K562 (cell line): ENCODE measurements around the gene RUFY2. TPM values are rescaled to one million over a fixed set of nuclear protein-coding genes. Genes with fewer than 3 reads are reported as not detected.

ENCODE experiments used
- ELF4 ChIP-seq: fragments of 450-650 bp; formaldehyde crosslinking; IDR thresholded peaks from 2 replicates; pipeline ENCODE4 v1.4.0; 2022; ENCODE audit warnings: missing genetic modification characterization
- EP400 ChIP-seq: fragments of 450-650 bp; IDR thresholded peaks from 2 replicates; pipeline ENCODE4 v1.6.1; 2017; ENCODE audit warnings: antibody characterized with exemption, mild to moderate bottlenecking, moderate library complexity
- FOXM1 ChIP-seq, 2 experiments: fragments of 450-650 bp in 1 of 2; sonication (generic) in 1 of 2; formaldehyde crosslinking in 1 of 2; IDR thresholded peaks; 2 replicates each; pipeline versions ENCODE4 v1.6.1 to v1.9.0; 2017 to 2022; ENCODE audit warnings: low read depth in 2 of 2, mild to moderate bottlenecking in 2 of 2, missing genetic modification reagents in 1 of 2, moderate library complexity in 1 of 2
- HNRNPK ChIP-seq: fragments of 200-400 bp; formaldehyde crosslinking; IDR thresholded peaks from one replicate; pipeline ENCODE4 v1.6.1; 2018; ENCODE audit warnings: mild to moderate bottlenecking, low read depth, low read length; ENCODE audit not compliant: poor library complexity, severe bottlenecking
- KLF10 ChIP-seq: fragments of 250-450 bp; sonication (Bioruptor Pico); IDR thresholded peaks from 2 replicates; pipeline ENCODE4 v1.6.1; 2021; ENCODE audit warnings: matching md5 sums
- L3MBTL2 ChIP-seq: fragments of 450-650 bp; IDR thresholded peaks from 2 replicates; pipeline ENCODE4 v1.6.1; 2016; ENCODE audit warnings: mild to moderate bottlenecking, moderate library complexity
- NCOA6 ChIP-seq: fragments of 450-650 bp; IDR thresholded peaks from 2 replicates; pipeline ENCODE4 v1.6.1; 2017; ENCODE audit warnings: mild to moderate bottlenecking
- NONO ChIP-seq, 2 experiments: fragments of 200-400 bp in 1 of 2; fragments of 450-650 bp in 1 of 2; formaldehyde crosslinking in 1 of 2; IDR thresholded peaks; 2 replicates each; pipeline ENCODE4 v1.6.1; 2017; ENCODE audit warnings: low read depth in 2 of 2, mild to moderate bottlenecking in 2 of 2, moderate library complexity in 2 of 2, low read length in 1 of 2
- RBBP5 ChIP-seq: fragments of 200-600 bp; sonication (generic); IDR thresholded peaks from 2 replicates; pipeline ENCODE4 v1.6.1; 2012; ENCODE audit warnings: borderline replicate concordance, mild to moderate bottlenecking, low read length, control low read depth, inconsistent platforms; ENCODE audit not compliant: insufficient read depth, poor library complexity, severe bottlenecking
- ZC3H11A ChIP-seq: IDR thresholded peaks from 2 replicates; pipeline ENCODE4 v1.6.1; 2012; ENCODE audit warnings: low read depth, low read length, improper control_type of control experiment
- ZFX ChIP-seq: sonication (generic); formaldehyde crosslinking; IDR thresholded peaks from 2 replicates; pipeline ENCODE4 v1.8.0; 2022; ENCODE audit warnings: mild to moderate bottlenecking, missing genetic modification reagents, moderate library complexity
- polyA plus RNA-seq, 8 experiments: library from polyadenylated mRNA; depleted of rRNA in 4 of 8; stranded (reverse) in 5 of 8; unstranded in 3 of 8; fragments of >200 nt; fragmentation: Nextera tagmentation in 2 of 8; fragmentation: Illumina TruSeq in 1 of 8; extraction: Ambion mirVana in 2 of 8; extraction: Trizol in 1 of 8; gene quantifications; 2 replicates each; pipeline versions ENCODE4 v1.2.1 to v1.2.3, GENCODE V29; 2011 to 2014; ENCODE audit warnings: inconsistent platforms in 1 of 8, missing spikeins in 1 of 8
- total RNA-seq, 7 experiments: library from RNA; depleted of rRNA in 6 of 7; stranded (reverse); fragments of >200 nt in 6 of 7; fragmentation: Illumina TruSeq in 2 of 7; extraction: Trizol in 2 of 7; gene quantifications; 2 replicates each; pipeline versions ENCODE4 v1.2.1 to v1.2.3, GENCODE V29; 2011 to 2021; ENCODE audit warnings: low replicate concordance in 1 of 7
- TF ChIP-seq, protein P1 (sequence below): fragments of 450-650 bp; IDR thresholded peaks from 2 replicates; pipeline ENCODE4 v1.6.1; 2016; ENCODE audit warnings: mild to moderate bottlenecking, moderate library complexity
- TF ChIP-seq, protein P2 (sequence below): IDR thresholded peaks from 2 replicates; pipeline ENCODE4 v1.6.1; 2014; ENCODE audit warnings: antibody characterized with exemption

Gene RUFY2
- total and polyA plus RNA-seq, 9 of the 15 experiments (the other 6 are each of a cell fraction or from before 2014, with no cell fraction given), result 3.7 to 20.1 (median 12.6) TPM

DNA sequence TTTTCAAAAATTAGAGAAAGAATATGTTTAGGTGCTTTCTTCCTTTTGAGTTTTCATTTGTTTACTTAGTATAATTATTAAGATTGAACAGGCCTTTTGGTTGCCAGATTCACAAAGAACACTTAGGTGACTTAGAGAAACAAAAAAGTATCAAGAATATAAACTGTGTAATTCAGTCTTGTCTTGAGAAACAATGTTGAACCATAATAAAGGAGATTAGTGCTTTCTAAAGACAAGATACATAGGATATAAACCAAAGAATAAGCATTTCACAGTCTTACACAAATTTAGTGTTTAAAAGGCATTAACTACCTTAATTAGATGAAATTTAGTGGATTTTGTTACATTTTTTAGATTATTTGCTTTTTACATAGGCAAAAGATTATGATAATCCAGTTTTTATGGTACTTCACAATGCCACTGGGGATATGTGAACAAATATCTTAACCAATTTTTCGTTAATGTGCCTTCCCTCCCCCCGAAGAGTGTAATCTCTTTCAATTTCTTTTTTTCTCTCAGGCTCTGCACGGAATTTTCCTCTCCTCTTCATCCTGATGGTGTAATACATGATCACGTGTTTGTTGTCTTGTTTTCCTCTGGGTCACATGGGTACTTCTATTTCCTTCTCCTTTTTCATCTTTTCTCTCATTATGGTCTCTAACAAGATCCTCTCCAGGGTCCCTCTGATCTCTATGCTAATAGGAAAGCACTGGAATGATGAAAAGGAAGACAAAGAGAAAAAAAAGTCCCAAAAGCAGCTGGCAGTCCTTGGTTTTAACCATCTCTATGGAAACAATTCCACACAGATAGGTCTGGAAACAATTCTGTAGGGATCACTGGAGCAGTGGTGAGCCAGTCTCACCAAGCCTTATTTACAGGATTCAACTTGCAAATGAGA, 78.9 kb downstream of the RUFY2 start (continued):
- no peak for TF ChIP-seq RBBP5
- 0 out of 2 replicates have a peak, but pooled peaks have one; percentile 24 for TF ChIP-seq NCOA6
- TF ChIP-seq ELF4 (CRISPR knock-in tag), result 0 out of 2 replicates have a peak, but pooled peaks have one; percentile 43
- TF ChIP-seq KLF10, result 0 out of 2 replicates have a peak, but pooled peaks have one; percentile 19
- TF ChIP-seq, protein P1, sequence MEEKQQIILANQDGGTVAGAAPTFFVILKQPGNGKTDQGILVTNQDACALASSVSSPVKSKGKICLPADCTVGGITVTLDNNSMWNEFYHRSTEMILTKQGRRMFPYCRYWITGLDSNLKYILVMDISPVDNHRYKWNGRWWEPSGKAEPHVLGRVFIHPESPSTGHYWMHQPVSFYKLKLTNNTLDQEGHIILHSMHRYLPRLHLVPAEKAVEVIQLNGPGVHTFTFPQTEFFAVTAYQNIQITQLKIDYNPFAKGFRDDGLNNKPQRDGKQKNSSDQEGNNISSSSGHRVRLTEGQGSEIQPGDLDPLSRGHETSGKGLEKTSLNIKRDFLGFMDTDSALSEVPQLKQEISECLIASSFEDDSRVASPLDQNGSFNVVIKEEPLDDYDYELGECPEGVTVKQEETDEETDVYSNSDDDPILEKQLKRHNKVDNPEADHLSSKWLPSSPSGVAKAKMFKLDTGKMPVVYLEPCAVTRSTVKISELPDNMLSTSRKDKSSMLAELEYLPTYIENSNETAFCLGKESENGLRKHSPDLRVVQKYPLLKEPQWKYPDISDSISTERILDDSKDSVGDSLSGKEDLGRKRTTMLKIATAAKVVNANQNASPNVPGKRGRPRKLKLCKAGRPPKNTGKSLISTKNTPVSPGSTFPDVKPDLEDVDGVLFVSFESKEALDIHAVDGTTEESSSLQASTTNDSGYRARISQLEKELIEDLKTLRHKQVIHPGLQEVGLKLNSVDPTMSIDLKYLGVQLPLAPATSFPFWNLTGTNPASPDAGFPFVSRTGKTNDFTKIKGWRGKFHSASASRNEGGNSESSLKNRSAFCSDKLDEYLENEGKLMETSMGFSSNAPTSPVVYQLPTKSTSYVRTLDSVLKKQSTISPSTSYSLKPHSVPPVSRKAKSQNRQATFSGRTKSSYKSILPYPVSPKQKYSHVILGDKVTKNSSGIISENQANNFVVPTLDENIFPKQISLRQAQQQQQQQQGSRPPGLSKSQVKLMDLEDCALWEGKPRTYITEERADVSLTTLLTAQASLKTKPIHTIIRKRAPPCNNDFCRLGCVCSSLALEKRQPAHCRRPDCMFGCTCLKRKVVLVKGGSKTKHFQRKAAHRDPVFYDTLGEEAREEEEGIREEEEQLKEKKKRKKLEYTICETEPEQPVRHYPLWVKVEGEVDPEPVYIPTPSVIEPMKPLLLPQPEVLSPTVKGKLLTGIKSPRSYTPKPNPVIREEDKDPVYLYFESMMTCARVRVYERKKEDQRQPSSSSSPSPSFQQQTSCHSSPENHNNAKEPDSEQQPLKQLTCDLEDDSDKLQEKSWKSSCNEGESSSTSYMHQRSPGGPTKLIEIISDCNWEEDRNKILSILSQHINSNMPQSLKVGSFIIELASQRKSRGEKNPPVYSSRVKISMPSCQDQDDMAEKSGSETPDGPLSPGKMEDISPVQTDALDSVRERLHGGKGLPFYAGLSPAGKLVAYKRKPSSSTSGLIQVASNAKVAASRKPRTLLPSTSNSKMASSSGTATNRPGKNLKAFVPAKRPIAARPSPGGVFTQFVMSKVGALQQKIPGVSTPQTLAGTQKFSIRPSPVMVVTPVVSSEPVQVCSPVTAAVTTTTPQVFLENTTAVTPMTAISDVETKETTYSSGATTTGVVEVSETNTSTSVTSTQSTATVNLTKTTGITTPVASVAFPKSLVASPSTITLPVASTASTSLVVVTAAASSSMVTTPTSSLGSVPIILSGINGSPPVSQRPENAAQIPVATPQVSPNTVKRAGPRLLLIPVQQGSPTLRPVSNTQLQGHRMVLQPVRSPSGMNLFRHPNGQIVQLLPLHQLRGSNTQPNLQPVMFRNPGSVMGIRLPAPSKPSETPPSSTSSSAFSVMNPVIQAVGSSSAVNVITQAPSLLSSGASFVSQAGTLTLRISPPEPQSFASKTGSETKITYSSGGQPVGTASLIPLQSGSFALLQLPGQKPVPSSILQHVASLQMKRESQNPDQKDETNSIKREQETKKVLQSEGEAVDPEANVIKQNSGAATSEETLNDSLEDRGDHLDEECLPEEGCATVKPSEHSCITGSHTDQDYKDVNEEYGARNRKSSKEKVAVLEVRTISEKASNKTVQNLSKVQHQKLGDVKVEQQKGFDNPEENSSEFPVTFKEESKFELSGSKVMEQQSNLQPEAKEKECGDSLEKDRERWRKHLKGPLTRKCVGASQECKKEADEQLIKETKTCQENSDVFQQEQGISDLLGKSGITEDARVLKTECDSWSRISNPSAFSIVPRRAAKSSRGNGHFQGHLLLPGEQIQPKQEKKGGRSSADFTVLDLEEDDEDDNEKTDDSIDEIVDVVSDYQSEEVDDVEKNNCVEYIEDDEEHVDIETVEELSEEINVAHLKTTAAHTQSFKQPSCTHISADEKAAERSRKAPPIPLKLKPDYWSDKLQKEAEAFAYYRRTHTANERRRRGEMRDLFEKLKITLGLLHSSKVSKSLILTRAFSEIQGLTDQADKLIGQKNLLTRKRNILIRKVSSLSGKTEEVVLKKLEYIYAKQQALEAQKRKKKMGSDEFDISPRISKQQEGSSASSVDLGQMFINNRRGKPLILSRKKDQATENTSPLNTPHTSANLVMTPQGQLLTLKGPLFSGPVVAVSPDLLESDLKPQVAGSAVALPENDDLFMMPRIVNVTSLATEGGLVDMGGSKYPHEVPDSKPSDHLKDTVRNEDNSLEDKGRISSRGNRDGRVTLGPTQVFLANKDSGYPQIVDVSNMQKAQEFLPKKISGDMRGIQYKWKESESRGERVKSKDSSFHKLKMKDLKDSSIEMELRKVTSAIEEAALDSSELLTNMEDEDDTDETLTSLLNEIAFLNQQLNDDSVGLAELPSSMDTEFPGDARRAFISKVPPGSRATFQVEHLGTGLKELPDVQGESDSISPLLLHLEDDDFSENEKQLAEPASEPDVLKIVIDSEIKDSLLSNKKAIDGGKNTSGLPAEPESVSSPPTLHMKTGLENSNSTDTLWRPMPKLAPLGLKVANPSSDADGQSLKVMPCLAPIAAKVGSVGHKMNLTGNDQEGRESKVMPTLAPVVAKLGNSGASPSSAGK, result peak; percentile 41; the same call in 1 of the 2 replicates
- 0 out of 2 replicates have a peak, but pooled peaks have one; percentile 28 for TF ChIP-seq FOXM1 (IDR thresholded peaks at IDR 0.05; ENCODE audit: low read depth)
- no peak for TF ChIP-seq FOXM1 (CRISPR knock-in tag; IDR thresholded peaks at IDR 0.05; ENCODE audit: low read depth)
- TF ChIP-seq, protein P2, sequence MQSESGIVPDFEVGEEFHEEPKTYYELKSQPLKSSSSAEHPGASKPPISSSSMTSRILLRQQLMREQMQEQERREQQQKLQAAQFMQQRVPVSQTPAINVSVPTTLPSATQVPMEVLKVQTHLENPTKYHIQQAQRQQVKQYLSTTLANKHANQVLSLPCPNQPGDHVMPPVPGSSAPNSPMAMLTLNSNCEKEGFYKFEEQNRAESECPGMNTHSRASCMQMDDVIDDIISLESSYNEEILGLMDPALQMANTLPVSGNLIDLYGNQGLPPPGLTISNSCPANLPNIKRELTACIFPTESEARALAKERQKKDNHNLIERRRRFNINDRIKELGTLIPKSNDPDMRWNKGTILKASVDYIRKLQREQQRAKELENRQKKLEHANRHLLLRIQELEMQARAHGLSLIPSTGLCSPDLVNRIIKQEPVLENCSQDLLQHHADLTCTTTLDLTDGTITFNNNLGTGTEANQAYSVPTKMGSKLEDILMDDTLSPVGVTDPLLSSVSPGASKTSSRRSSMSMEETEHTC, result 0 out of 2 replicates have a peak, but pooled peaks have one; percentile 34
- TF ChIP-seq L3MBTL2, result peak; percentile 43; the same call in 1 of the 2 replicates
- TF ChIP-seq ZC3H11A, result no peak
- TF ChIP-seq ZFX (CRISPR knock-in tag), result no peak
- no peak for TF ChIP-seq HNRNPK
- TF ChIP-seq EP400, result peak; percentile 47
- TF ChIP-seq NONO (IDR thresholded peaks at IDR 0.05; ENCODE audit: low read depth in 2 of 2, low read length in 1 of 2), result no peak
